GM12864 (cell line): ENCODE measurements around the gene PIK3R6.

ENCODE experiments used
- DNase-seq: peaks from one replicate; pipeline ENCODE4 v3.0.0-alpha.2; 2011; ENCODE audit warnings: low read depth
- H3K4me3 ChIP-seq: 2 replicates; pipeline ENCODE4 v1.5.1; 2011; ENCODE audit warnings: mild to moderate bottlenecking, low read depth, low read length, control low read depth
- CTCF ChIP-seq: IDR thresholded peaks from 2 replicates; pipeline ENCODE4 v1.5.1; 2011; ENCODE audit warnings: low read depth, mild to moderate bottlenecking, moderate library complexity, low read length, control low read depth, inconsistent platforms; ENCODE audit errors: missing control alignments

PIK3R6 gene

GRCh38 chr17:8801135-8801840 is 66.2 kb downstream of the PIK3R6 start:
- no peak for DNase-seq
- no peak for TF ChIP-seq CTCF

GRCh38 chr17:8800656-8801055 is 66.8 kb downstream of the PIK3R6 start:
- DNase-seq = no peak
- H3K4me3 ChIP-seq = no peak overlapping the region
- no peak for TF ChIP-seq CTCF

More at GRCh38 chr17:8801135-8801840, 66.2 kb downstream of the PIK3R6 start:
- H3K4me3 ChIP-seq = no peak overlapping the region

GRCh38 chr17:8799570-8800212 is 67.8 kb downstream of the PIK3R6 start:
- H3K4me3 ChIP-seq = no peak overlapping the region
- DNase-seq = no peak
- no peak for TF ChIP-seq CTCF

GRCh38 chr17:8798846-8799569 is 68.5 kb downstream of the PIK3R6 start, which contains the start of gene MFSD6L:
MFSD6L (minus strand) TSS chr17:8799365; CDS start chr17:8799120, 245 bp downstream.
- no peak for TF ChIP-seq CTCF
- H3K4me3 ChIP-seq = no peak within 1 kb of the TSS
- DNase-seq = no peak

GRCh38 chr17:8798176-8798845 is 69.2 kb downstream of the PIK3R6 start:
- DNase-seq = no peak
- H3K4me3 ChIP-seq = no peak overlapping the region
- no peak for TF ChIP-seq CTCF

- DNase-seq = no peak
- H3K4me3 ChIP-seq = no peak overlapping the region
- TF ChIP-seq CTCF = no peak
Observed at GRCh38 chr17:8797621-8798175, 69.8 kb downstream of the PIK3R6 start.
